Liver (tissue), 9 donors: ENCODE results near the gene PDZRN4. TPM values are rescaled to one million over a fixed set of nuclear protein-coding genes. Genes with fewer than 3 reads are reported as not detected.

Source experiments
- DNase-seq: peaks from one replicate; pipeline ENCODE4 v3.0.0-alpha.2; 2017; ENCODE audit warnings: low spot score
- H3K27ac ChIP-seq, 2 donors: one replicate each; pipeline ENCODE4 v1.7.0; 2013; ENCODE audit warnings: inconsistent platforms in 2 of 2, low read length in 2 of 2, control low read depth in 1 of 2, low read depth in 1 of 2, mild to moderate bottlenecking in 1 of 2
- H3K27me3 ChIP-seq, 4 donors: one replicate each; pipeline versions ENCODE4 v1.6.1 to v1.7.0; 2013; ENCODE audit warnings: low read length in 3 of 4, inconsistent platforms in 1 of 4, mild to moderate bottlenecking in 1 of 4, moderate library complexity in 1 of 4; ENCODE audit not compliant: control insufficient read depth in 4 of 4, insufficient read depth in 4 of 4
- H3K36me3 ChIP-seq, 4 donors: one replicate each; pipeline versions ENCODE4 v1.6.1 to v1.7.0; 2013; ENCODE audit warnings: low read length in 3 of 4, mild to moderate bottlenecking in 3 of 4, low read depth in 1 of 4, moderate library complexity in 1 of 4; ENCODE audit not compliant: control insufficient read depth in 4 of 4, insufficient read depth in 3 of 4
- H3K4me1 ChIP-seq, 4 donors: one replicate each; pipeline versions ENCODE4 v1.6.1 to v1.7.0; 2013; ENCODE audit warnings: low read length in 3 of 4, mild to moderate bottlenecking in 3 of 4, moderate library complexity in 1 of 4; ENCODE audit not compliant: control insufficient read depth in 4 of 4, insufficient read depth in 4 of 4
- H3K4me3 ChIP-seq, 3 donors: one replicate each; pipeline versions ENCODE4 v1.6.1 to v1.7.0; 2013; ENCODE audit warnings: low read length in 3 of 3, control low read depth in 1 of 3, low read depth in 1 of 3, mild to moderate bottlenecking in 1 of 3
- H3K9ac ChIP-seq, 2 donors: one replicate each; pipeline ENCODE4 v1.7.0; 2013; ENCODE audit warnings: low read length in 2 of 2, mild to moderate bottlenecking in 2 of 2, moderate library complexity in 2 of 2, control low read depth in 1 of 2, low read depth in 1 of 2
- H3K9me3 ChIP-seq, 4 donors: one replicate each; pipeline versions ENCODE4 v1.6.1 to v1.7.0; 2013; ENCODE audit warnings: low read length in 3 of 4; ENCODE audit not compliant: control insufficient read depth in 4 of 4
- CTCF ChIP-seq: fragments of 150-350 bp; IDR thresholded peaks from 2 replicates; pipeline ENCODE4 v1.5.1; 2017; ENCODE audit warnings: improper control_type of control experiment, low read depth, low read length; ENCODE audit not compliant: missing input control
- EGR1 ChIP-seq, 2 donors: IDR thresholded peaks; 2 replicates each; pipeline ENCODE4 v1.6.1; 2016 to 2018; ENCODE audit warnings: antibody characterized with exemption in 2 of 2, low read depth in 2 of 2
- FOXA1 ChIP-seq: IDR thresholded peaks from 2 replicates; pipeline ENCODE4 v1.6.1; 2016; ENCODE audit warnings: antibody characterized with exemption
- FOXA2 ChIP-seq: IDR thresholded peaks from 2 replicates; pipeline ENCODE4 v1.6.1; 2016; ENCODE audit warnings: antibody characterized with exemption
- GABPA ChIP-seq, 2 donors: IDR thresholded peaks in 1 of 2; conservative IDR thresholded peaks in 1 of 2; 2 replicates each; pipeline ENCODE4 v1.6.1; 2016; ENCODE audit warnings: antibody characterized with exemption in 2 of 2, mild to moderate bottlenecking in 1 of 2, moderate library complexity in 1 of 2
- HNF4A ChIP-seq, 2 donors: conservative IDR thresholded peaks; 2 replicates each; pipeline ENCODE4 v1.6.1; 2016; ENCODE audit warnings: antibody characterized with exemption in 2 of 2, mild to moderate bottlenecking in 2 of 2
- JUND ChIP-seq, 2 donors: IDR thresholded peaks; 2 replicates each; pipeline ENCODE4 v1.6.1; 2016; ENCODE audit warnings: antibody characterized with exemption in 2 of 2
- NR2F2 ChIP-seq: IDR thresholded peaks from 2 replicates; pipeline ENCODE4 v1.6.1; 2016; ENCODE audit warnings: antibody characterized with exemption
- RAD21 ChIP-seq, 2 donors: IDR thresholded peaks; 2 replicates each; pipeline ENCODE4 v1.6.1; 2016; ENCODE audit warnings: antibody characterized with exemption in 2 of 2, mild to moderate bottlenecking in 2 of 2
- REST ChIP-seq: IDR thresholded peaks from 2 replicates; pipeline ENCODE4 v1.6.1; 2016; ENCODE audit warnings: antibody characterized with exemption, mild to moderate bottlenecking
- RXRA ChIP-seq, 2 donors: IDR thresholded peaks; 2 replicates each; pipeline ENCODE4 v1.6.1; 2017 to 2018; ENCODE audit warnings: antibody characterized with exemption in 2 of 2, mild to moderate bottlenecking in 1 of 2
- SP1 ChIP-seq: IDR thresholded peaks from 2 replicates; pipeline ENCODE4 v1.6.1; 2018; ENCODE audit warnings: antibody characterized with exemption, mild to moderate bottlenecking
- TAF1 ChIP-seq: conservative IDR thresholded peaks from 2 replicates; pipeline ENCODE4 v1.6.1; 2016; ENCODE audit warnings: antibody characterized with exemption, mild to moderate bottlenecking
- YY1 ChIP-seq: IDR thresholded peaks from 2 replicates; pipeline ENCODE4 v1.6.1; 2016; ENCODE audit warnings: antibody characterized with exemption, mild to moderate bottlenecking
- WGBS: extraction: QIAGEN DNeasy Blood & Tissue Kit; methylation state at CpG from one replicate; pipeline ENCODE4 v1.1.7; 2013; 5-methylcytosine and 5-hydroxymethylcytosine counted together
- polyA plus RNA-seq, 2 donors: library from polyadenylated mRNA; stranded (reverse) in 1 of 2; unstranded in 1 of 2; fragments of 200-250 nt in 1 of 2; fragments of >200 nt in 1 of 2; fragmentation: Nextera tagmentation in 1 of 2; extraction: Ambion mirVana in 1 of 2; gene quantifications; one replicate each; pipeline versions ENCODE4 v1.2.1 to v1.2.3, GENCODE V29; 2013 to 2015
- total RNA-seq, 2 donors: library from RNA; depleted of rRNA; stranded (reverse); fragments of >200 nt; gene quantifications; one replicate each; pipeline ENCODE4 v1.2.3, GENCODE V29; 2014
- TF ChIP-seq, protein P1 (sequence below): IDR thresholded peaks from 2 replicates; pipeline ENCODE4 v1.6.1; 2016; ENCODE audit warnings: antibody characterized with exemption
- donor health status: healthy.
- donor health status: healthy.
- donor health status: healthy.
- donor health status: healthy.
- donor health status: healthy.

The PDZRN4 gene
- total and polyA plus RNA-seq, 4 donors = 0.11 to 1.1 (median 0.24) TPM

DNA sequence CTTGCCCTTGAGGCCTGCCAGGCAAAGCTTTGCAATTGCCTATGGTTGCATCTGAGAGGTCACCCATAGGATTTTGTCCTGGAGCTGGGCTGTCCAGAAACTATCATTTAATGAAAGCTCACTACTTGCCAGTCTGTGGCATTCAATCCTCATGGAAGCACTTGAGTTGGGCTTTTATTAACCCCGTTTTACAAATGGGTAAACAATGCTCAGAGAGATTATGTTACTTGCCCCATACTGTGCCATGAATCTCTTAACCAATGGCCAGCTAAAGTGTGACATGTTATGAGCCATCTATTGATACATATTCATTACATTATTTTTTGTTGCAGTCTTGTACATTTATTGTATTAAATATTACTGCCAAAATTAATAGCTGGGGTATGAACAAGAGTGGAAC, 35.9 kb downstream of the PDZRN4 start (continued):
- no peak for TF ChIP-seq REST
- no peak for TF ChIP-seq YY1
- no peak for TF ChIP-seq SP1
- TF ChIP-seq RAD21 (IDR thresholded peaks at IDR 0.05) = no peak
- no peak for TF ChIP-seq FOXA2
- no peak for TF ChIP-seq HNF4A (conservative IDR thresholded peaks at IDR 0.05)
- no peak for TF ChIP-seq EGR1 (IDR thresholded peaks at IDR 0.05; ENCODE audit: low read depth in 2 of 2)
- no peak for TF ChIP-seq TAF1

DNA sequence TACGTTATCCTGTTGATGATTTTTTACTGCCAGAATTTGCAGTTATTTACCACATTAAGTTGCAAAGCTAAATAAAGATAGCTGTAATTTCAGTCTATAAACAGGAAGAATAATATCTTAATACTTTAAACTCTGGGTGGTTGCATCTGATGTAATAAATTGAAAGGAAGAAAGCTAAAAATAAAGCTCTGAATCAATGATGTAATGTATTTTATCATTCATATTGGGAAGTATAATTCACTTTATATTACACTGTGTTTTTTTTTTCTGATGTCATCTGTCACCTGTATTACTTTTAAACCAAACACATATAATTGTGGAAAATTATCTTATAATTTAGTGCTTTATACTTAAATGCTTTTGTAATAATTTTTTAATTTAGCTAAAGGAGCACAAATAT, 37.1 kb downstream of the PDZRN4 start:
- no peaks in the 10 kb centered on the region for H3K27me3 ChIP-seq
- TF ChIP-seq FOXA1 = no peak
- no peak for TF ChIP-seq NR2F2
- no peak for TF ChIP-seq CTCF
- no peak for TF ChIP-seq RXRA (IDR thresholded peaks at IDR 0.05)
- no peak for TF ChIP-seq FOXA2
- no peak for TF ChIP-seq YY1
- H3K27ac ChIP-seq = no peak overlapping the region
- DNase-seq = no peak
- H3K4me1 ChIP-seq = no peaks in the 10 kb centered on the region
- no peak overlapping the region for H3K9ac ChIP-seq
- H3K4me3 ChIP-seq = no peak overlapping the region
- 59% methylated on average over 1 of the region's 1 CpG for WGBS
- H3K36me3 ChIP-seq = no peaks in the 10 kb centered on the region
- H3K9me3 ChIP-seq = no peaks in the 10 kb centered on the region

DNA sequence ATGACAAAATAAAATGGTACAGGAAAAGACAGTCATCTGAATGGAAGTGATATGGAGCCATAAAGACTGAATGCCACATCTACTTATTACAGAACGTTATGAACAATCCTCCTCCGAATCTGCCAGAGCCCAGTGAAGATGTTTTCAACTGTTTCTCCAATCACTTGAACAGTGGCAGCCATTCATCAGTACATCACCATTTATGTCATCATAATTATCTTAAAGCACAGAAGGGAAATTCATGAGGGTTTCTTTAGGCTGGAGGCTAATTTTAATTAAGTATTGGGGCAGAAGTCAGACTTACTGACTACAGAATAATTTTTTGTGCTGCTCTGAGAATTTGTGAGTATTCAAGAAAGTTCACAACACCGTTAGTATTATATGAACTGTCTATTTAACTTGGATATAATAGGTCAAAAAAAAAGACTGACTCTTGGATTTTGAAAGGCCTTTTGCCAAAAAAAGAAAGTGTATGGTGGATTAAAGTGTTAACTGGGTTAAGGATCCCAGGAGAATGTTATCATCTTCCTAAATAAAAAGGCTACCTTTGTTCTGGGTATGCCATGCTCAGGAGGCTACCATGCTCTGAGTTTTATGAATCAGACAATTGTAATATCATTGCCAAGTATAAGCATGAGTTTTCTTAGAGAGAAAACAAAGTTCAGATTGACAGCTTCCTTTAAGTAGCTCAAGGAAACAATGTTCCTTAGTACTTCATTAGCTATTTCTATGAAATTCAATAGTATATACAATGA, 40.1 kb downstream of the PDZRN4 start:
- DNase-seq = no peak
- WGBS = 67% methylated on average over 3 of the region's 3 CpGs
- no peaks in the 10 kb centered on the region for H3K9me3 ChIP-seq

More for the DNA sequence above, 40.1 kb downstream of the PDZRN4 start:
- no peak overlapping the region for H3K9ac ChIP-seq
- no peaks in the 10 kb centered on the region for H3K36me3 ChIP-seq
- H3K27ac ChIP-seq = no peak overlapping the region
- H3K4me3 ChIP-seq = no peak overlapping the region
- H3K4me1 ChIP-seq = no peaks in the 10 kb centered on the region
- no peak for TF ChIP-seq NR2F2
- TF ChIP-seq SP1 = no peak
- no peak for TF ChIP-seq GABPA (IDR thresholded peaks at IDR 0.05 in 1 of 2, conservative IDR thresholded peaks at IDR 0.05 in 1 of 2)
- TF ChIP-seq JUND (IDR thresholded peaks at IDR 0.05) = no peak
- TF ChIP-seq REST = no peak
- TF ChIP-seq YY1 = no peak
- TF ChIP-seq, protein P1, sequence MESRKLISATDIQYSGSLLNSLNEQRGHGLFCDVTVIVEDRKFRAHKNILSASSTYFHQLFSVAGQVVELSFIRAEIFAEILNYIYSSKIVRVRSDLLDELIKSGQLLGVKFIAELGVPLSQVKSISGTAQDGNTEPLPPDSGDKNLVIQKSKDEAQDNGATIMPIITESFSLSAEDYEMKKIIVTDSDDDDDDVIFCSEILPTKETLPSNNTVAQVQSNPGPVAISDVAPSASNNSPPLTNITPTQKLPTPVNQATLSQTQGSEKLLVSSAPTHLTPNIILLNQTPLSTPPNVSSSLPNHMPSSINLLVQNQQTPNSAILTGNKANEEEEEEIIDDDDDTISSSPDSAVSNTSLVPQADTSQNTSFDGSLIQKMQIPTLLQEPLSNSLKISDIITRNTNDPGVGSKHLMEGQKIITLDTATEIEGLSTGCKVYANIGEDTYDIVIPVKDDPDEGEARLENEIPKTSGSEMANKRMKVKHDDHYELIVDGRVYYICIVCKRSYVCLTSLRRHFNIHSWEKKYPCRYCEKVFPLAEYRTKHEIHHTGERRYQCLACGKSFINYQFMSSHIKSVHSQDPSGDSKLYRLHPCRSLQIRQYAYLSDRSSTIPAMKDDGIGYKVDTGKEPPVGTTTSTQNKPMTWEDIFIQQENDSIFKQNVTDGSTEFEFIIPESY = no peak
- H3K27me3 ChIP-seq = no peaks in the 10 kb centered on the region
